Esophagus muscularis mucosa (tissue), 4 donors: ENCODE measurements around the gene ADAMTS9. TPM values are rescaled to one million over a fixed set of nuclear protein-coding genes. Genes with fewer than 3 reads are reported as not detected.

Source experiments
- DNase-seq: peaks from one replicate; pipeline ENCODE4 v3.0.0-alpha.2; 2017; ENCODE audit errors: extremely low spot score
- H3K27ac ChIP-seq, 4 donors: fragments of 200-600 bp; sonication (generic); replicated peaks in 1 of 4; 1 replicate in 3 of 4; 2 replicates in 1 of 4; pipeline ENCODE4 v1.5.1; 2016 to 2019; ENCODE audit warnings: mild to moderate bottlenecking in 1 of 4
- H3K27me3 ChIP-seq, 4 donors: fragments of 200-600 bp; sonication (generic); one replicate each; pipeline versions ENCODE4 v1.5.1 to v1.6.0; 2016 to 2019
- H3K36me3 ChIP-seq, 4 donors: fragments of 200-600 bp; sonication (generic); one replicate each; pipeline ENCODE4 v1.5.1; 2016 to 2019
- H3K4me1 ChIP-seq, 4 donors: fragments of 200-600 bp; sonication (generic); one replicate each; pipeline ENCODE4 v1.5.1; 2016 to 2019
- H3K4me3 ChIP-seq, 4 donors: fragments of 200-600 bp; sonication (generic); 1 replicate in 2 of 4; 2 replicates in 2 of 4; pipeline ENCODE4 v1.5.1; 2016 to 2019; ENCODE audit warnings: mild to moderate bottlenecking in 4 of 4, moderate library complexity in 1 of 4
- H3K9me3 ChIP-seq, 4 donors: fragments of 200-600 bp; sonication (generic); 1 replicate in 3 of 4; 2 replicates in 1 of 4; pipeline ENCODE4 v1.5.1; 2016 to 2019
- EP300 ChIP-seq: sonication (generic); formaldehyde crosslinking; IDR thresholded peaks from one replicate; pipeline ENCODE4 v1.6.1; 2017; ENCODE audit warnings: antibody characterized with exemption
- POLR2A ChIP-seq: fragments of 450-650 bp; IDR thresholded peaks from one replicate; pipeline ENCODE4 v1.6.1; 2017; ENCODE audit warnings: antibody characterized with exemption, moderate library complexity, mild to moderate bottlenecking, low read depth
- POLR2AphosphoS5 ChIP-seq, 2 donors: sonication (generic); formaldehyde crosslinking; IDR thresholded peaks; one replicate each; pipeline ENCODE4 v1.6.1; 2017; ENCODE audit warnings: antibody characterized with exemption in 2 of 2
- WGBS: methylation state at CpG from one replicate; pipeline ENCODE4 v1.1.5; 2018; 5-methylcytosine and 5-hydroxymethylcytosine counted together
- intact Hi-C: fragments of 100-400 bp; cut with DNase I; formaldehyde crosslinking; loops from one replicate; pipeline ENCODE4 v1.15.1; 2023
- total RNA-seq, 4 donors: library from RNA; depleted of rRNA; stranded (reverse); fragments of >200 nt; gene quantifications; one replicate each; pipeline versions ENCODE4 v1.1.0 to v1.2.1, GENCODE V29; 2016
- TF ChIP-seq, protein P1 (sequence below), 3 experiments: fragments of 200-600 bp in 2 of 3; fragments of 450-650 bp in 1 of 3; sonication (generic) in 2 of 3; IDR thresholded peaks; one replicate each; pipeline ENCODE4 v1.5.1; 2017 to 2019; ENCODE audit warnings: antibody characterized with exemption in 3 of 3, mild to moderate bottlenecking in 2 of 3, moderate library complexity in 1 of 3

The ADAMTS9 gene
- total RNA-seq, 4 donors from 2014 or later: 45.3 to 142 (median 56.6) TPM

DNA sequence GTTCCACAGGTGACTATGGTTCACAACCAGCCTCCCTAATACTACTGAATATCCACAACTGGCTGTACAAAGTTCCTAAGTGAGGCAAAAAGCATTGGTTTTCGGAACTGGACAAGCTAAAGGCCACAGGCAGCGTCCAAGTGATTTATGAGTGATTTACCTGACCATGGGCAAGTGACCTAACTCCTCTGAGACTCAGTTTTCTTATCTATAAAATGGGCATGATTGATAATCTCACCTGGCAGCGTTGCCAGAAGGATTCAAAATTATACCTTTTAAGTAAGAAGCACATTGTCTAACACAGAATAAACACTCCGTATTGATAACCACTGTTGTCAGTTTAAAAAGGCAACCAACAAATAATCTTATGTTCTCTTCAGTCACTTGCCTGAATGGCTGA, 29.8 kb downstream of the ADAMTS9 start:
- DNase-seq: peak; percentile 31
- H3K4me1 ChIP-seq: peaks cover 0 to 11% (median 7%) of the 10 kb centered on the region in 4 donors
- peaks cover 0 to 61% (median 47%) of the 10 kb centered on the region in 4 donors for H3K36me3 ChIP-seq
- WGBS: 91% methylated on average over 4 of the region's 4 CpGs
- intact Hi-C loops: no loop called here
- no peaks in the 10 kb centered on the region for H3K27me3 ChIP-seq
- no peaks in the 10 kb centered on the region for H3K9me3 ChIP-seq
- no peak overlapping the region for H3K27ac ChIP-seq
- no peak overlapping the region for H3K4me3 ChIP-seq
- TF ChIP-seq EP300: no peak
- TF ChIP-seq, protein P1, sequence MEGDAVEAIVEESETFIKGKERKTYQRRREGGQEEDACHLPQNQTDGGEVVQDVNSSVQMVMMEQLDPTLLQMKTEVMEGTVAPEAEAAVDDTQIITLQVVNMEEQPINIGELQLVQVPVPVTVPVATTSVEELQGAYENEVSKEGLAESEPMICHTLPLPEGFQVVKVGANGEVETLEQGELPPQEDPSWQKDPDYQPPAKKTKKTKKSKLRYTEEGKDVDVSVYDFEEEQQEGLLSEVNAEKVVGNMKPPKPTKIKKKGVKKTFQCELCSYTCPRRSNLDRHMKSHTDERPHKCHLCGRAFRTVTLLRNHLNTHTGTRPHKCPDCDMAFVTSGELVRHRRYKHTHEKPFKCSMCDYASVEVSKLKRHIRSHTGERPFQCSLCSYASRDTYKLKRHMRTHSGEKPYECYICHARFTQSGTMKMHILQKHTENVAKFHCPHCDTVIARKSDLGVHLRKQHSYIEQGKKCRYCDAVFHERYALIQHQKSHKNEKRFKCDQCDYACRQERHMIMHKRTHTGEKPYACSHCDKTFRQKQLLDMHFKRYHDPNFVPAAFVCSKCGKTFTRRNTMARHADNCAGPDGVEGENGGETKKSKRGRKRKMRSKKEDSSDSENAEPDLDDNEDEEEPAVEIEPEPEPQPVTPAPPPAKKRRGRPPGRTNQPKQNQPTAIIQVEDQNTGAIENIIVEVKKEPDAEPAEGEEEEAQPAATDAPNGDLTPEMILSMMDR (IDR thresholded peaks at IDR 0.05): no peak
- no peak for TF ChIP-seq POLR2AphosphoS5 (IDR thresholded peaks at IDR 0.05)
- TF ChIP-seq POLR2A: no peak

GRCh38 chr3:64656544-64656943, 31.3 kb downstream of the ADAMTS9 start:
- Histone ChIP-seq H3K9me3 (no peaks in the 10 kb centered on the region), H3K36me3 (peaks cover 0 to 72% (median 48%) of the 10 kb centered on the region in 4 donors), H3K4me3 (no peak overlapping the region), H3K4me1 (peaks cover 7 to 22% (median 13%) of the 10 kb centered on the region in 4 donors), H3K27me3 (no peaks in the 10 kb centered on the region), H3K27ac (no peak overlapping the region)
- TF ChIP-seq EP300: no peak
- no peak for TF ChIP-seq POLR2A
- no peak for TF ChIP-seq POLR2AphosphoS5 (IDR thresholded peaks at IDR 0.05)
- TF ChIP-seq, protein P1 (IDR thresholded peaks at IDR 0.05): no peak
- 96% methylated on average over 4 of the region's 4 CpGs for WGBS
- intact Hi-C loops: no loop called here
- DNase-seq: peak; percentile 3

DNA sequence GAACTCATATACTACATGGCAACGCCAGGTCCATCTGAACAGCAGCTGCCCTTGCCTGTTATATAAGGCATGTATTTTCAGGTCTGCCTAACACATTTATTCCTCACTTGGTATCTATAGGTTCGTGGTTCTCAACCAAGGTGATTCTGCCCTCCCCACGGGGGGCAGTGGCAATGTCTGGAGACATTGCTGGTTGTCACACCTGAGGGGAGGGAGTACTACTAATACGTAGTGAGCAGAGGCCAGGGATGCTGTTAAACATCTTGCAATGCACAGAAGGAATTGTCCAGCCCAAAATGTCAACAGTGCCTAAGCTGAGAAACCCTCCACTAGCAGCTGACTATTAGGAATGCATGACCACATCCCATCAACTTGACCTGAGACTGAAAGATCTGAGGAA, 32.6 kb downstream of the ADAMTS9 start:
- H3K4me1 ChIP-seq: peaks cover 13 to 35% (median 21%) of the 10 kb centered on the region in 4 donors
- intact Hi-C loops: no loop called here
- H3K9me3 ChIP-seq: no peaks in the 10 kb centered on the region
- no peaks in the 10 kb centered on the region for H3K27me3 ChIP-seq
- DNase-seq: peak; percentile 62
- TF ChIP-seq EP300: no peak
- TF ChIP-seq POLR2AphosphoS5 (IDR thresholded peaks at IDR 0.05): no peak
- no peak for TF ChIP-seq POLR2A
- TF ChIP-seq, protein P1 (IDR thresholded peaks at IDR 0.05): no peak
- H3K4me3 ChIP-seq: no peak overlapping the region
- no peak overlapping the region for H3K27ac ChIP-seq
- peaks cover 0 to 85% (median 51%) of the 10 kb centered on the region in 4 donors for H3K36me3 ChIP-seq
- 85% methylated on average over 4 of the region's 4 CpGs for WGBS

DNA sequence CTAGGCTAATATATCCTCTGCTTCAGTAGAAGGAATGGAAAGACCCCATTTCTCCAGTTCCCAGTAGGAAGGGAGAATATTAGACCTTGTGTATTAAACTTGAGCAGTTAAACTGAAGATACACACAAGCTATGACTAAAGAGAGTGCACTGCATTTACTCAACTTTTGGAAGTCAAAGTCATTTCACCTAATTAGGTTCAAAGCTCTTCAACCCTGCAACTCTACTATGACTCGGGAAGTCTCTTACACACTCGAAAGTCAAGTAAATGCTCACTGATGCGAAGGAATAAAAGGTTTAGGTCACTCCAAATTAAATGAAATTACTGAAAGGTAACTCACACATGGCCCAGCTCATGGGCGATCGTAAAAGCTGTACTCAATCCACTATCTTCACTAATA, 33.8 kb downstream of the ADAMTS9 start:
- Histone ChIP-seq H3K27me3 (no peaks in the 10 kb centered on the region), H3K27ac (no peak overlapping the region), H3K36me3 (peaks cover 0 to 94% (median 60%) of the 10 kb centered on the region in 4 donors), H3K4me1 (peaks cover 13 to 39% (median 31%) of the 10 kb centered on the region in 4 donors), H3K9me3 (no peaks in the 10 kb centered on the region), H3K4me3 (no peak overlapping the region)
- no peak for TF ChIP-seq POLR2AphosphoS5 (IDR thresholded peaks at IDR 0.05)
- TF ChIP-seq, protein P1 (IDR thresholded peaks at IDR 0.05): no peak
- no peak for TF ChIP-seq POLR2A
- TF ChIP-seq EP300: no peak
- intact Hi-C loops: no loop called here
- WGBS: 89% methylated on average over 5 of the region's 5 CpGs
- no peak for DNase-seq

DNA sequence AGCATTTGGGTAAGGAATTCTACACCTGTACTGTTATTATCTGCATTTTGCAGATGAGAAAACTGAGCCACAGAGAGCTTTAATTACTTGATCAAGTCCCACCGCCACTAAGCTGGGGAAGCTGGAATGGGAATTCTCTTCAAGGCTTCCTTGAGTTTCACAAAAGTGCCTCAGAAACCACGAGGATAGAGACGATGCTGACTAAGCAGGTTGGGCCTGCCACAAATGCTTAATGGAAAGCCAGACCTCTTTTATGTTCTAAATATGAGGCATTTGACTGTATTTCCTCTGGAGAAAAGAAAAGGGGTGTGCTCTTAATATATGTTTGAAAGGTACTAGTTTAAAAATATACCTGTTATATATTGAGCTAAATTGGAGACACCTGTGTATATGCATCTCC, 34.7 kb downstream of the ADAMTS9 start:
- H3K27me3 ChIP-seq: no peaks in the 10 kb centered on the region
- TF ChIP-seq POLR2A: no peak
- TF ChIP-seq, protein P1 (IDR thresholded peaks at IDR 0.05): no peak
- no peak for TF ChIP-seq EP300
- TF ChIP-seq POLR2AphosphoS5 (IDR thresholded peaks at IDR 0.05): no peak
- intact Hi-C loops: no loop called here
- H3K9me3 ChIP-seq: no peaks in the 10 kb centered on the region
- H3K4me3 ChIP-seq: no peak overlapping the region
- no peak overlapping the region for H3K27ac ChIP-seq
- DNase-seq: no peak
- peaks cover 0 to 94% (median 56%) of the 10 kb centered on the region in 4 donors for H3K36me3 ChIP-seq
- 87% methylated on average over 3 of the region's 3 CpGs for WGBS
- peaks cover 13 to 40% (median 32%) of the 10 kb centered on the region in 4 donors for H3K4me1 ChIP-seq
